ENCODE measurements around the gene SPAG9. TPM values are rescaled to one million over a fixed set of nuclear protein-coding genes. Genes with fewer than 3 reads are reported as not detected.

The SPAG9 gene
- total RNA-seq, 1 donor from 2014 or later, result 116 TPM

DNA sequence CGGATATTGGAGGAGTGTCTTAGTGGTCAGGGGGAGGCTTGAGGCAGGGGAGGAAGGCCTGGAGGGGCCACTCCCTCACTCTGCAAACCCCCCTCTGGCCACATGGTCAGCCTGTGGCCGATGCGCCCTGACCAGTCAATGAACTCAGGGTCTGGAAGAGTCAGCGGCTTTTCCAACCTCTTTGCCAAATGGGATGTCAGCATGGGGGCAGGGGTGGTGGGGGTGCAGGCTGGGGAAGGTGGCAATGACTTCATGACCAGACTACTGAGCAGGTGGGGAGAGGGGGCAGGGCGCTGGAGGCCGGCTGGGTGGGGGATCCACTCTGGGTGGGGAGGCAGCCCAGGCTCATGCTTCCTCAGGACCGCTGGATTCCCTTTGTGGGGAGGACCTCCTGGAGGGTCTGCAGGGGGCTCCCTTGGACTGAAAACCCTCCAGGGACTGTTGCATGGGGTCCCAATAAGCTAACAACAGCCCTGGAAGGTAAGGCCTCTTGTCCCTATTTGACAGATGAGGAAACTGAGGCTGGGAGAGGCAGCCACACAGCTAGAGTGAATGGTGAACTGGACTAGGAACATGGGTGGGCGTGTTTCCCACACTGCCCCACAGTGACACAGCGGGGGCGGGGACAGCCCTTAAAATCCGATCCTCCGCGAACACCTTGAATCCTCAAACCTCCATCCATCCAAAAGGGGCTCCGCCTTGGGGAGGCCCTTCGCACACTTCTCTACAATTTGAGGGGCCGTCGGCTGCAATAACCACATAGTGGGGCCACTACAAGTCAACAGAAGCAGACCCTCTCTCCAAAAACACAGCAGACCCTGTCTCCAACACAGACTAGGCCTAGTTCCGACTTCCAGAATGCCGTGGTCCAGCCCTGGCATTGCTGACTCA lies 173.5 kb downstream of the SPAG9 start:
- Histone ChIP-seq H3K27ac (no peak overlapping the region), H3K36me3 (no peaks in the 10 kb centered on the region), H3K9me3 (no peaks in the 10 kb centered on the region), H3K4me3 (no peak overlapping the region), H3K4me1 (peaks cover 41% of the 10 kb centered on the region), H3K27me3 (no peaks in the 10 kb centered on the region)
- TF ChIP-seq, protein P1, sequence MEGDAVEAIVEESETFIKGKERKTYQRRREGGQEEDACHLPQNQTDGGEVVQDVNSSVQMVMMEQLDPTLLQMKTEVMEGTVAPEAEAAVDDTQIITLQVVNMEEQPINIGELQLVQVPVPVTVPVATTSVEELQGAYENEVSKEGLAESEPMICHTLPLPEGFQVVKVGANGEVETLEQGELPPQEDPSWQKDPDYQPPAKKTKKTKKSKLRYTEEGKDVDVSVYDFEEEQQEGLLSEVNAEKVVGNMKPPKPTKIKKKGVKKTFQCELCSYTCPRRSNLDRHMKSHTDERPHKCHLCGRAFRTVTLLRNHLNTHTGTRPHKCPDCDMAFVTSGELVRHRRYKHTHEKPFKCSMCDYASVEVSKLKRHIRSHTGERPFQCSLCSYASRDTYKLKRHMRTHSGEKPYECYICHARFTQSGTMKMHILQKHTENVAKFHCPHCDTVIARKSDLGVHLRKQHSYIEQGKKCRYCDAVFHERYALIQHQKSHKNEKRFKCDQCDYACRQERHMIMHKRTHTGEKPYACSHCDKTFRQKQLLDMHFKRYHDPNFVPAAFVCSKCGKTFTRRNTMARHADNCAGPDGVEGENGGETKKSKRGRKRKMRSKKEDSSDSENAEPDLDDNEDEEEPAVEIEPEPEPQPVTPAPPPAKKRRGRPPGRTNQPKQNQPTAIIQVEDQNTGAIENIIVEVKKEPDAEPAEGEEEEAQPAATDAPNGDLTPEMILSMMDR (IDR thresholded peaks at IDR 0.05), result no peak
- DNase-seq, result no peak
- ATAC-seq, result no peak
- intact Hi-C loops (cut with DNase I), result loop anchor here (5.0 kb wide), 1 partner anchor 95 kb away; no protein-coding TSS in a partner anchor

DNA sequence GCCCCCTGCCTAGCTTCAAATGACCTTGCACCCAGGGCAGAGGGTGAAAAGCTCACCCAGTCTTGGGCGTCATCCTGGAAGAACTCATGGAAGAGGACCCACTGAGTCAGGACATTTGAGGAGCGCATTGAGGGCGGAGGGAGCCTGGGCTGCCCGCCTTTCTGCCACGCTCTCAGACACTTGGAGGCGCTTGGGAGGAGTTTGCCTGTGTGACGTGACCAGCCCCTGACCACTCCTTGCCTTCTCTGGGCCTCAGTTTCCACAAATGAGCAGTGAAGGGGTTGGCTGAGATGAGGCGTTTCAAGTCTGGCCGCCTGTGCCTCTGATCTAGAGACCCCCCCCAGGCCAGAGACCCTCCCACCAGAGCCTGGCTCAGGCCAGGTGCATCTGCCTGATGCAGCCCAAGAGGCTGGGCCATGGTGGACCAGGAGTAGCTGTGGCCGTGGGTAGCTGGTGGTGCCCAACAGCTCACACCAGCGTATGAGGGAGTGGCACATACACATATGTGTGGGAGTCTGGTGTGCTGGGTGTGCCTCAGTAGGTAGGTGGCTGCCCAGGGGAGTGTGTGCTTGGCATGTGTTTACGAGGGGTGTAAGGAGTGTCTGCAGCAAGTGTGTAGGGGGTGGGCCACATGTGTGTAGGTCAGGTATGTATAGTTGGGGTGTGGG lies 174.3 kb downstream of the SPAG9 start:
- TF ChIP-seq, protein P1 (IDR thresholded peaks at IDR 0.05), result no peak
- no peak overlapping the region for H3K27ac ChIP-seq
- ATAC-seq (no peak), DNase-seq (no peak)
- no peaks in the 10 kb centered on the region for H3K9me3 ChIP-seq
- H3K27me3 ChIP-seq, result no peaks in the 10 kb centered on the region
- intact Hi-C loops (cut with DNase I), result loop anchor here (5.0 kb wide), 1 partner anchor 94 kb away; no protein-coding TSS in a partner anchor
- no peaks in the 10 kb centered on the region for H3K36me3 ChIP-seq
- peaks cover 41% of the 10 kb centered on the region for H3K4me1 ChIP-seq
- H3K4me3 ChIP-seq, result no peak overlapping the region

DNA sequence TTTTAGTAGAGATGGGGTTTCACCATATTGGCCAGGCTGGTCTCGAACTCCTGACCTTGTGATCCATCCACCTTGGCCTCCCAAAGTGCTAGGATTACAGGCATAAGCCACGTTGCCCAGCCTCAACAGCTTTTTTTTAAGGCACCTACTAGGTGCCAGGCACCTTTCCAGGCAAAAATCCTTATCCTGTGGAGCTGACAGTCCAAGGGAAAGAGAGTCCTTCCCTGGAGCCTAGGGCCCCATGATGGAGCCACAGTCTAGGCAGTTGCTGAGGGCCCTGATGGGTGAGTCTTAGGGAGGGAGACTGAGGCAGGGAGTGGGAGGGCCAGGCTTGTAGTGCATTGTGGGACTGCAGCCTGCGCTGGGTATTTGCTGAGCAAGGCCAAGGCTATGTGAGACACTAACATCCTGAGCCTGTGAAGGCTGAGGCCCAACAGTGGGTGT lies 174.9 kb downstream of the SPAG9 start:
- ATAC-seq, result no peak
- no peaks in the 10 kb centered on the region for H3K9me3 ChIP-seq
- no peak overlapping the region for H3K4me3 ChIP-seq
- intact Hi-C loops (cut with DNase I), result loop anchor here (5.0 kb wide), 1 partner anchor 94 kb away; no protein-coding TSS in a partner anchor
- peaks cover 36% of the 10 kb centered on the region for H3K4me1 ChIP-seq
- no peak overlapping the region for H3K27ac ChIP-seq
- no peaks in the 10 kb centered on the region for H3K27me3 ChIP-seq
- TF ChIP-seq, protein P1 (IDR thresholded peaks at IDR 0.05), result no peak
- no peaks in the 10 kb centered on the region for H3K36me3 ChIP-seq
- no peak for DNase-seq

DNA sequence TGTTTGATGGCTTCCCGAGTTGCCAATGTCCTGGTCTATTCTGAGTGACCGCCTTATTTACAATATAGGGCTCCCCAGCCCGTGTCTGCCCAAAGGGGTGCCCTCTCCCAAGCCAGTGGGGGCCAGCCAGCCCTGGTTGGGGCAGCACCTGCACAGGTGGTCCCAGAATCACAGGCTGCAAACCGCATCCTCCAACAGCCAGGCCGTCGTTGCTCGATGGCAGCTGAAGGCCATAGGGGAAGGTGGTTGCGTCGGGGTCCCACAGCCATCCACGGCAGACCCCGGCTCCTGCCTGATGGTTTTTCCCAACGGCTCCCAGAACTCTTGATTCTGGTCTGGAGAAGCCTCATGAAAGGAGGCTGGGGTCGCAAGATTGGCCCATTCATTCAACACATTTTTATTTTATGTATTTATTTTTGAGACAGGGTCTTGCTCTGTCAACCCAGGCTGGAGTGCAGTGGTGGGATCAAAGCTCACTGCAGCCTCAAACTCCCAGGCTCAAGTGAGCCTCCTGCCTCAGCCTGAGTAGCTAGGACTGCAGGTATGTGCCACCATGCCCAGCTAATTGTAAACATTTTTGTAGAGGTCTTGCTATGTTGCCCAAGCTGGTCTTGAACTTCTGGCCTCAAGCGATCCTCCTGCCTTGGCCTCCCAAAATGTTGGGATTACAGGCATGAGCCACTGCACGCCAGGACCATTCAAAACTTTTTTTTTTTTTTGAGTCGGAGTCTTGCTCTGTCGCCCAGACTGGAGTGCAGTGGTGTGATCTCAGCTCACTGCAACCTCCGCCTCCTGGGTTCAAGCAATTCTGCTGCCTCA lies 175.6 kb downstream of the SPAG9 start:
- ATAC-seq (no peak), DNase-seq (no peak)
- Histone ChIP-seq H3K9me3 (no peaks in the 10 kb centered on the region), H3K4me1 (peaks cover 29% of the 10 kb centered on the region), H3K27me3 (no peaks in the 10 kb centered on the region), H3K4me3 (peak overlapping the region; percentile 55), H3K27ac (peak overlapping the region; percentile 85), H3K36me3 (no peaks in the 10 kb centered on the region)
- TF ChIP-seq, protein P1 (IDR thresholded peaks at IDR 0.05), result no peak
- intact Hi-C loops (cut with DNase I), result loop anchor here (5.0 kb wide), 1 partner anchor 93 kb away; no protein-coding TSS in a partner anchor

All from upper lobe of right lung (tissue), 1 donor.